HEK293 (cell line): ENCODE measurements around the gene CBX2.

Experiments
- CTCF ChIA-PET: fragments of 350-600 bp; formaldehyde crosslinking; extraction: SDS; loops from one replicate; lab custom pipeline; 2021; ENCODE audit warnings: antibody characterized with exemption; lab: Yijun Ruan, JAX
- POLR2A ChIA-PET: fragments of 300-600 bp; formaldehyde crosslinking; extraction: SDS; loops from one replicate; lab custom pipeline; 2020; ENCODE audit warnings: antibody characterized with exemption, inconsistent platforms; lab: Yijun Ruan, JAX
- H3K27ac ChIP-seq: fragments of 200-500 bp; sonication (Bioruptor generic); 2 replicates; pipeline ENCODE4 v1.5.1; 2014; ENCODE audit warnings: low read depth, low read length, control low read depth, inconsistent platforms; ENCODE audit errors: extremely low read depth
- H3K36me3 ChIP-seq, 2 experiments: fragments of 200-500 bp in 1 of 2; sonication (Bioruptor generic) in 1 of 2; 1 replicate in 1 of 2; 2 replicates in 1 of 2; pipeline ENCODE4 v1.5.1; 2014 to 2017; ENCODE audit warnings: inconsistent platforms in 2 of 2, low read length in 2 of 2; ENCODE audit not compliant: control insufficient read depth in 2 of 2, insufficient read depth in 1 of 2
- H3K4me1 ChIP-seq: fragments of 200-500 bp; sonication (Bioruptor generic); 2 replicates; pipeline ENCODE4 v1.5.1; 2014; ENCODE audit warnings: mild to moderate bottlenecking, low read length, inconsistent platforms; ENCODE audit not compliant: control insufficient read depth, insufficient read depth
- H3K4me3 ChIP-seq: 2 replicates; pipeline ENCODE4 v1.5.1; 2011; ENCODE audit warnings: low read depth, mild to moderate bottlenecking, control low read depth, low read length, moderate library complexity
- H3K9me3 ChIP-seq: fragments of 200-500 bp; sonication (Bioruptor generic); 2 replicates; pipeline ENCODE4 v1.5.1; 2014; ENCODE audit warnings: low read depth, low read length, inconsistent platforms; ENCODE audit not compliant: control insufficient read depth, insufficient read depth
- ATF2 ChIP-seq: fragments of 450-650 bp; formaldehyde crosslinking; IDR thresholded peaks from 2 replicates; pipeline ENCODE4 v1.5.1; 2016; ENCODE audit warnings: missing biosample characterization, missing genetic modification characterization, low read depth
- GLI4 ChIP-seq: fragments of 450-650 bp; formaldehyde crosslinking; IDR thresholded peaks from 2 replicates; pipeline ENCODE4 v1.5.1; 2016; ENCODE audit warnings: missing biosample characterization, missing genetic modification characterization
- KLF10 ChIP-seq: fragments of 450-650 bp; IDR thresholded peaks from 2 replicates; pipeline ENCODE4 v1.5.1; 2018; ENCODE audit warnings: missing biosample characterization, mild to moderate bottlenecking, missing genetic modification characterization
- KLF16 ChIP-seq: fragments of 450-650 bp; formaldehyde crosslinking; IDR thresholded peaks from 2 replicates; pipeline ENCODE4 v1.5.1; 2017; ENCODE audit warnings: missing biosample characterization, missing genetic modification characterization
- PRDM1 ChIP-seq: fragments of 450-650 bp; formaldehyde crosslinking; IDR thresholded peaks from 2 replicates; pipeline ENCODE4; 2016; ENCODE audit warnings: missing biosample characterization, missing genetic modification characterization
- PRDM4 ChIP-seq: fragments of 450-650 bp; formaldehyde crosslinking; IDR thresholded peaks from 2 replicates; pipeline ENCODE4 v1.5.1; 2017; ENCODE audit warnings: missing biosample characterization, missing genetic modification characterization
- SCRT2 ChIP-seq: fragments of 450-650 bp; formaldehyde crosslinking; IDR thresholded peaks from 2 replicates; pipeline ENCODE4 v1.5.1; 2016; ENCODE audit warnings: missing biosample characterization, missing genetic modification characterization
- ZBTB26 ChIP-seq: fragments of 450-650 bp; formaldehyde crosslinking; optimal IDR thresholded peaks from 2 replicates; pipeline ENCODE3; 2016; ENCODE audit warnings: missing biosample characterization, mild to moderate bottlenecking, missing genetic modification characterization
- ZFP3 ChIP-seq: fragments of 450-650 bp; formaldehyde crosslinking; IDR thresholded peaks from 2 replicates; pipeline ENCODE4 v1.5.1; 2016; ENCODE audit warnings: low read depth, missing biosample characterization, missing genetic modification characterization
- ZNF157 ChIP-seq: fragments of 450-650 bp; formaldehyde crosslinking; IDR thresholded peaks from 2 replicates; pipeline ENCODE4 v1.5.1; 2016; ENCODE audit warnings: missing biosample characterization, missing genetic modification characterization
- ZNF175 ChIP-seq: fragments of 450-650 bp; formaldehyde crosslinking; IDR thresholded peaks from 2 replicates; pipeline ENCODE4 v1.5.1; 2016; ENCODE audit warnings: missing biosample characterization, missing genetic modification characterization
- ZNF18 ChIP-seq: fragments of 450-650 bp; formaldehyde crosslinking; IDR thresholded peaks from 2 replicates; pipeline ENCODE4 v1.5.1; 2016; ENCODE audit warnings: missing biosample characterization, missing genetic modification characterization
- ZNF23 ChIP-seq: fragments of 450-650 bp; formaldehyde crosslinking; IDR thresholded peaks from 2 replicates; pipeline ENCODE4 v1.5.1; 2016; ENCODE audit warnings: missing biosample characterization, missing genetic modification characterization, borderline replicate concordance
- ZNF248 ChIP-seq: fragments of 450-650 bp; formaldehyde crosslinking; IDR thresholded peaks from 2 replicates; pipeline ENCODE4 v1.5.1; 2017; ENCODE audit warnings: missing biosample characterization, missing genetic modification characterization
- ZNF394 ChIP-seq: fragments of 450-650 bp; formaldehyde crosslinking; IDR thresholded peaks from 2 replicates; pipeline ENCODE4 v1.5.1; 2016; ENCODE audit warnings: missing biosample characterization, missing genetic modification characterization, mild to moderate bottlenecking, moderate library complexity, borderline replicate concordance
- ZNF433 ChIP-seq: fragments of 450-650 bp; formaldehyde crosslinking; IDR thresholded peaks from 2 replicates; pipeline ENCODE4 v1.5.1; 2016; ENCODE audit warnings: missing biosample characterization, missing genetic modification characterization, low read depth
- ZNF585B ChIP-seq: fragments of 450-650 bp; formaldehyde crosslinking; IDR thresholded peaks from 2 replicates; pipeline ENCODE4 v1.5.1; 2016; ENCODE audit warnings: missing biosample characterization, missing genetic modification characterization
- ZNF624 ChIP-seq: fragments of 450-650 bp; formaldehyde crosslinking; IDR thresholded peaks from 2 replicates; pipeline ENCODE4 v1.5.1; 2017; ENCODE audit warnings: missing biosample characterization, missing genetic modification characterization
- ZNF785 ChIP-seq: fragments of 450-650 bp; formaldehyde crosslinking; IDR thresholded peaks from 2 replicates; pipeline ENCODE4 v1.5.1; 2016; ENCODE audit warnings: missing biosample characterization, missing genetic modification characterization
- ZSCAN18 ChIP-seq: fragments of 450-650 bp; formaldehyde crosslinking; IDR thresholded peaks from 2 replicates; pipeline ENCODE4 v1.5.1; 2016; ENCODE audit warnings: missing biosample characterization, missing genetic modification characterization

Gene CBX2

GRCh38 chr17:79755591-79755990 is 22.4 kb upstream of the CBX2 start:
- ChIA-PET POLR2A (no interaction called here), CTCF (interaction anchor here (0.7 kb wide), 1 partner anchor 199 kb away, joined by 3 read pairs; no protein-coding TSS in a partner anchor)
- no peaks in the 10 kb centered on the region for H3K4me1 ChIP-seq
- no peaks in the 10 kb centered on the region for H3K9me3 ChIP-seq
- TF ChIP-seq SCRT2, result peak; percentile 69
- TF ChIP-seq PRDM1 (tag by site-specific recombination), result no peak
- H3K4me3 ChIP-seq, result no peak overlapping the region
- no peak overlapping the region for H3K27ac ChIP-seq
- no peaks in the 10 kb centered on the region; a peak in 1 of 3 replicates for H3K36me3 ChIP-seq

GRCh38 chr17:79757140-79757745 is 20.7 kb upstream of the CBX2 start:
- no peak overlapping the region for H3K4me3 ChIP-seq
- no peaks in the 10 kb centered on the region for H3K4me1 ChIP-seq
- H3K9me3 ChIP-seq, result no peaks in the 10 kb centered on the region
- CTCF ChIA-PET, result interaction anchor here (1.8 to 4.2 kb wide), 2 partner anchors 11 to 16 kb away, joined by 8 to 23 read pairs; no protein-coding TSS in a partner anchor
- no peak overlapping the region for H3K27ac ChIP-seq
- H3K36me3 ChIP-seq, result no peaks in the 10 kb centered on the region; a peak in 1 of 3 replicates
- no peak for TF ChIP-seq ZBTB26 (tag by site-specific recombination)
- no peak for TF ChIP-seq ZNF433
- TF ChIP-seq ATF2 (tag by site-specific recombination), result no peak
- no peak for TF ChIP-seq ZNF624 (tag by site-specific recombination)
- TF ChIP-seq ZSCAN18 (tag by site-specific recombination), result no peak
- TF ChIP-seq GLI4 (tag by site-specific recombination), result no peak
- TF ChIP-seq ZNF23 (tag by site-specific recombination), result no peak
- no peak for TF ChIP-seq PRDM4 (tag by site-specific recombination)
- TF ChIP-seq ZNF585B (tag by site-specific recombination), result no peak
- TF ChIP-seq ZNF18 (tag by site-specific recombination), result no peak
- TF ChIP-seq ZNF394 (tag by site-specific recombination), result no peak
- no peak for TF ChIP-seq ZNF248 (tag by site-specific recombination)
- no peak for TF ChIP-seq ZNF175
- TF ChIP-seq ZNF157 (tag by site-specific recombination), result no peak
- TF ChIP-seq ZFP3, result no peak
- no peak for TF ChIP-seq KLF10 (tag by site-specific recombination)
- TF ChIP-seq KLF16, result no peak
- no peak for TF ChIP-seq ZNF785 (tag by site-specific recombination)
- POLR2A ChIA-PET, result no interaction called here
